ENCODE data around the gene ZNF668.

DNA sequence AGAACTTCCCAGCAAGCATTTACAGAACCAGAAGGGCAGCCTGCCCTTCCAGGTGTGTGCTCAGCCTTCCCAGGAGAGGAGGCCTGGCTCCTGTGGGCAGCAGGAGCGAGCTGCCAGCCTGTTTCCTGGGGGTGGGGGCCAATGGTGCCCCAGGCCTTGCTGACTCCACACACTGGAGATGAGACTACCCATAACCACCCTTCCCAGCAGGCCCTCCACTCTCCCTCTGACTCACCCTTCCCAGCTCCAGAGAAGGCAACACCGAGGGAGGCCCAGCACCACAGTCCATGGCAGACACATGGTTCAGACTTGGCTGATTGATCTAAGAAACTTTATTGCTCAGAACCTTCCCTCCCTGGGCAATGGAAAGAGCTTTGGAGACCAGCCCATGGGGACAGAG lies 16.5 kb upstream of the ZNF668 start:
- TF ChIP-seq YY1 (IDR thresholded peaks at IDR 0.05; ENCODE audit: insufficient read depth, insufficient read length): no peak
- TF ChIP-seq ZNF274 (IDR thresholded peaks at IDR 0.05; ENCODE audit: low read depth, low read length): no peak
- no peak for TF ChIP-seq SUZ12 (IDR thresholded peaks at IDR 0.05; ENCODE audit: extremely low read depth, insufficient read depth, insufficient read length)
